ENCODE data around the gene WFDC10B.

GRCh38 chr20:45751721-45752120 lies 46.9 kb upstream of the WFDC10B start:
- no peak for TF ChIP-seq POLR2A (IDR thresholded peaks at IDR 0.05)
- no peak for TF ChIP-seq CTCF (IDR thresholded peaks at IDR 0.05)
